Activated CD4-positive, alpha-beta T cell treated with anti-CD3 and anti-CD28 coated beads, Interleukin-10, Interleukin-2, amounts not matched to agents 100 ng/mL and 50 ng/mL, durations not matched to agents 16 hours and 8 hours (primary cell): Measurements from ENCODE around the gene LIN7A.

ENCODE experiments used
- DNase-seq: peaks from one replicate; pipeline ENCODE4 v3.0.0-alpha.2; 2020

The LIN7A gene

GRCh38 chr12:80849337-80849736, 88.4 kb downstream of the LIN7A start:
- DNase-seq: no peak

- DNase-seq: no peak
These were observed 88.9 kb downstream of the LIN7A start for GRCh38 chr12:80848858-80849257.

DNA sequence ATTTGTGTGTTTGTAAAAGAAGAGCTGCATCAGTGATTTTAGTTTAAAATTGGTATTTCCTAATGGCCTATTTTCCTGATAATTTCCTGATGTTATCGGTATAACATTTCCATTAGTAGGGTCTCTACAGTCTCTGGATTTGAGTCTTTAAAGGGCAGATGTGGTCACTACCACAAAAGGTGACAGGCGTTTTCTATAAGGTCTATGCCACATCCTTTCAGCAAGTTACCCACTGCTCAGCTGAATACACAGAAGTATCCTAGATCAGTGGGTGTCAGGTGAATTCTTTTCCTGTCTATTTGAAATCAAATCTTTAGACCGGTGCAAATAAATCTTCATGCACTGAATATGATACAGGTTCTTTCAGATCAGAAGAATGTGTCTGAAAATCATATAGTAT, 90.2 kb downstream of the LIN7A start:
- DNase-seq: no peak

DNA sequence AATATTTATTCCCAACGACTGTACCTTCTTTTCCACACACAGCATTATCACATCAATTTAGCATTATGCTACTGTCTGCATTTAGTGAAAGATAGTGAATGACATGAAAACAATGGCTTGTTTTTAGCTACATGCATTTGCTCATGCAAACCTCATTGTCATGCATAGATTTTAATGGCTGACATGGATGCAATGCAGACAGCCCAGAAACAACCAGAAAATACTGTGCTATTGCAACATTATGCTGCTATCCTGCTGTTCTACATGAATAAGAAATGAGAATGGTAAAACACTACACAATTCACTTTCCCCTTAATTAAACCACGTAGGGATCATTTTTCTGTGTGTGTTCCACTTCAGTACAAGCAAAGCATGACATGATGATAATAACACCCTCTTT, 90.8 kb downstream of the LIN7A start:
- DNase-seq: no peak

GRCh38 chr12:80845639-80846038, 92.1 kb downstream of the LIN7A start:
- no peak for DNase-seq

DNA sequence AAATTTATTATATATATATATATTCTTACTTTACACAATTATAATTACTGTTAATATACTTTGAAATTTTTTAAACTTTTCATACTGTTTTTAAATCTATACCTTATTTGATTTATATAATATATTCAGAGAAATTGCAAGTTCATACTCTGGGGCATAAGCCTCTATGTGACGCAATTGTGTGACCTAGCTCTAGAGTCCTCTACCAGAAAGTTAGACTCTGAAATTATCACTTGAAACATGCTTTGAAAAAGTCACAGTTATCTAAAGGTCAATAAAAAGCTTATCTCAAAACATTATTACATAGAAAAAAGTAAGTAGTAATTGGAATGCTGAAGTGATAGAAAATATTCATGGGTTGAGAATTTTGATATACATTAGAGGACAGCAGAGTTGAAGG, 93.8 kb downstream of the LIN7A start:
- no peak for DNase-seq

GRCh38 chr12:80838708-80839107, 99.0 kb downstream of the LIN7A start:
- no peak for DNase-seq

DNA sequence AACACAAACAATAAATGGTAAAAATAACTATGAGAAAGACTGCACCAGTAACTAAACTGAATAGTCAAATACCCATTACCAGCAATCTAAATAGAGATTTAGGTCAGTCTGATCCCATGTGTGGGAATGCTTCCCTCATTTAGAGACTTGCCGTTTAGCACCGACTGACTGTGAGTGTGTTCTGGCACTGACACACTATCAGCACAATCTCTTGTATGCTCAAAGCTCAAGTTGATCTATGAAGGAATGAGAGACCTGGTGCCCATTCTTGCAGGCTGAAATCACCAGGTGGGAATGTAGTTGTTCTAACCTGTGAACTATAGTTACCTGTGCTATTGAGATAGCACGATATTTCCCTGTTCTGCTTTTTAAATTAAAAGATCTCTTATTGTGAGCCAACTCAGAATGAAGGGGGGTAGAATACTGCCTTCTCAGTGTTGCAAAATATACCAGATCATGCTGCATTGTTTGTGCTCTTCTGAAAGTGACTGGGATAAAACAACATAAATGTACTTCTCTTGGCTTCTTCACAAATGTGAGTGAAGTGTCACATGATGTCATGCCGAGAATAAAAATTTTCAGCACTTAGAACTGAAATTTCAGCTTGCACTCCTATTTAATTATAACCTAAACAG, 99.6 kb downstream of the LIN7A start:
- no peak for DNase-seq

- DNase-seq: peak; percentile 2
These were observed 100.3 kb downstream of the LIN7A start for GRCh38 chr12:80837342-80837978.

GRCh38 chr12:80834724-80835123, 103.0 kb downstream of the LIN7A start:
- DNase-seq: no peak

GRCh38 chr12:80830533-80831088, 107.1 kb downstream of the LIN7A start:
- DNase-seq: no peak

DNA sequence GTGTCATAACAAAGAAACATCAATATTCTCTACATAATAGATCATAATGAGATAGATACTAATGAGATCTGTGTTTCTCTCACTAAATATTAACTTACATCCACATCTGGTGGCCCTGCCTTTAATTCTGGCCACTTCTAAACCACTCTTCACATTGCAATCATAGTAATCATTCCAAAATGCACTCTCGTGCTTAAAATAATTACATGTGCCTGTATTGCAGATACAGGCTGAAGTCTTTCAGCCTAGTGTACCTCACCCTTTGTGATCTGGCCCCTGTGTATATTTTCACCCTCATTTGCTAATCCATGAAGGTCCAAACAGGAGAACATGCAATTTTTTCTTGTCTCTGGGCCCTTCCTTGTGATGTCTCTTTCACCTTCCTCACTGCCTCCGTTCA, 108.0 kb downstream of the LIN7A start:
- no peak for DNase-seq

- no peak for DNase-seq
These were observed 112.2 kb downstream of the LIN7A start for GRCh38 chr12:80825506-80825905.

- no peak for DNase-seq
These were observed 114.3 kb downstream of the LIN7A start for GRCh38 chr12:80823393-80823792.

- DNase-seq: no peak
These were observed 116.2 kb downstream of the LIN7A start for GRCh38 chr12:80821513-80822000.

DNA sequence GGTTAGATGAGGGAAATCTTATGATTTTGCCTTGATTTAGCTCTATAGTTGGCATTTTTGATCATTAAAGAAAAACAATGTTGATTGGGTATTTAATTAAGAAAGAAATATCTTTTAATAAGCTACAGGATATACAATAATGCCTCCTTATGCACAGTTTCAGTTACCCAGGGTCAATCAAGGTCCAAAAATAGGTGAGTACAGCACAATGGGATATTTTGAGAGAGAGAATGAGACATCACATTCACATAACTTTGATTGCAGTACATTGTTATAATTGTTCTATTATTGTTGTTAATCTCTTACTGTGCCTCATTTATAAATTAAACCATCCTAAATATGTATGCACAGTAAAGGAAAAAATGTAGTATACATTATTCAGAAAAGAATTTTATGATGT, 118.9 kb downstream of the LIN7A start:
- no peak for DNase-seq

DNA sequence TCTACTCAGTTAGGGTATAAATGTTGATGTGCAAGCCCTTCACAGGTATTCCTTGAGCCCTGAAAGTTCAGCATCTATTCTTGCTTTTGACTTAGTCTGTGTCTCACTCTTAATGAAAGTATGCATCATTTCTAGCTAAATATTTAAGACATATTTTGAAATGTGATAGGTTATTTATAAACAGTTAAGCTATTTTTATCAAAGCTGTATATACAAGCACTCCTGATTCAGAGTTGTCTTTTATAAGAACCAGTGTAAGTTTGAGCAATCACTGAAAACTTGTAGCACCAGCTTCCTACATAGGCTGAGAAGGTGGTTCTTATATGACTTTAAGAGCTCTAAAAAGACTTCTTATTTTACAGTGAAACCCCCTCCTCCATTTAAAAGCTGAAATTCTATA, 122.4 kb downstream of the LIN7A start:
- DNase-seq: no peak

GRCh38 chr12:80814453-80814852, 123.3 kb downstream of the LIN7A start:
- no peak for DNase-seq

GRCh38 chr12:80813820-80814219, 123.9 kb downstream of the LIN7A start:
- DNase-seq: no peak

- no peak for DNase-seq
These were observed 125.6 kb downstream of the LIN7A start for GRCh38 chr12:80811957-80812708.

GRCh38 chr12:80810874-80811273, 126.9 kb downstream of the LIN7A start:
- DNase-seq: no peak

- DNase-seq: no peak
These were observed 130.0 kb downstream of the LIN7A start for GRCh38 chr12:80807640-80808288.

- no peak for DNase-seq
These were observed 132.6 kb downstream of the LIN7A start for GRCh38 chr12:80805106-80805505.
